NK-92 (cell line): ENCODE measurements around the gene NEU3.

Experiments
- DNase-seq: peaks from one replicate; lab custom pipeline; 2025; ENCODE audit not compliant: unreplicated experiment; lab: John Stamatoyannopoulos, UW

NEU3 gene

DNA sequence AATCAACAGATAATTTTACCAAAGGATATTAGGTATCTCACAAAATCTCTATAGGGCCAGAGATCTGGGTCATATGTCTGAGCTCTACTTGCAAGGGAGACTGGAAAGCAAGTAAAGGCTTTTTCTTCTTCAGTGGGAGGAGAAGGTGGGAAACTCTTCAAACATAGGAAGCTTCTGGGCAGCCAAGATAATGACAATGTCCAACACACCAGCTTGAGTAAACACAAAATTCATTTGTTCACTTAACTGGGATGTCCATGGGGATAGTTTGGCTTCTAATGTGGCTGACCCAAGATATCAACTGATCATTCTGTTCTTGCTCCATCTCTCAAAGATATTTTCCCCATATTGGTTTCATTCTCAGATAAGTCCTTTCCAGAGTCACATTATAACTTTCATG is 70.6 kb downstream of the NEU3 start:
- no peak for DNase-seq

DNA sequence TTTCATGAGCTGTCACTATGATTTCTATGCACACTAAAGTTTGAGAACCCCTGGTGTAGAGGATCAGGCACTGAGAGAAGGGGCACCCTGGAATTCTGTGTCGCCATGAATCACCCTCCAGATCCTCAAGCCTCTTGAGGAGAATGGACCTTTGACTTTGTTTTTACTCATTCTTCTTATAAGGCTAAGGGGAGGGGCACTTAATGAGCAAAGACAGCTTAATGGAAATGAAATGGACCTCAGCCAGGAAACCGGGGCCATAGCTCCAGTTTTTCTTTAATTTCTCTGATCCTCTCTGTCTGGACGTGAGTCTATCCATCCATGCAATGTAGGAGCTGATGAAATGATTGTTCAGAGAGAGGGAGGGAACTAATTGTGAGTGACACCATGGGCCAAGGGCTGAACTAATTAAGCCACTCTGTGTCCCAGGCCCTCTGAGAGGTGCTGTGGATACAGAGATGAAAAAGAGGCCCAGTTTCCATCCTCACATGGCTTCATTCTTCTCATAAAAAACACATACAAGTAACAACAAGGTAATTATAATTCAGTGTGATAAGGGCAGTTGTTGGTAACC is 75.1 kb downstream of the NEU3 start:
- DNase-seq, result no peak

DNA sequence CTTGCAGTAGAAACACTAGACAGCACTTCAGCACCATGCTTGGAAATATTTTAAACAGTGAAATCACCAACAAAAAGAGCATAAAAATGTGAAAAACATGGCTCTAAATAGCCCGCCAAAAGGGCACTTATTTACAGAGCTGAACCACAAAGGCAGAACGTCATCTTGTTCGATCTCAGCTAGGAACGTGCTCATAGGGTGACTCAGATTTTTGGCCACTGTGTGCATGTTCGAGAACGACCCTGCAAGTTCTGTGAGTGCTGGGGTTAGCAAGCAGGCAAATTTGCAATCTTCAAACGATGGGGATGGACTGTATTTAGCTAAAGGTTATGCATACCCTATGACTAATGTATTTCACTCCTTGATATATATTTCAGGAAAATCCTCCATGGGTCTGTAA is 77.3 kb downstream of the NEU3 start:
- no peak for DNase-seq
